ENCODE results near the gene RASA4B. TPM values are rescaled to one million over a fixed set of nuclear protein-coding genes. Genes with fewer than 3 reads are reported as not detected.

The RASA4B gene
- total RNA-seq, 1 experiment from 2014 or later, result 0.76 TPM

- DNase-seq, result peak; percentile 71
- no peak overlapping the region for H3K27ac Mint-ChIP-seq (ENCODE audit: unreplicated experiment)
- TF ChIP-seq CTCF (IDR thresholded peaks at IDR 0.05; ENCODE audit: unreplicated experiment), result no peak
- BruUV-seq (replicated peaks), result no TSS peak
- H3K4me1 Mint-ChIP-seq (ENCODE audit: low read depth, unreplicated experiment), result no peaks in the 10 kb centered on the region
- intact Hi-C loops (cut with micrococcal nuclease; ENCODE audit: unreplicated experiment), result no loop called here
- H3K9me3 Mint-ChIP-seq (ENCODE audit: low read depth, unreplicated experiment), result no peaks in the 10 kb centered on the region
- CTCF ChIA-PET, result no interaction called here
- H3K4me3 Mint-ChIP-seq (ENCODE audit: low read depth, unreplicated experiment), result no peak overlapping the region
- no peaks in the 10 kb centered on the region for H3K27me3 Mint-ChIP-seq (ENCODE audit: unreplicated experiment)
- H3K36me3 Mint-ChIP-seq (ENCODE audit: insufficient read depth, unreplicated experiment), result peaks cover 3% of the 10 kb centered on the region
These were observed 77.4 kb downstream of the RASA4B start for GRCh38 chr7:102439963-102440795.

- Mint-ChIP-seq H3K36me3 (ENCODE audit: insufficient read depth, unreplicated experiment) (peaks cover 14% of the 10 kb centered on the region), H3K4me1 (ENCODE audit: low read depth, unreplicated experiment) (peaks cover 8% of the 10 kb centered on the region), H3K4me3 (ENCODE audit: low read depth, unreplicated experiment) (no peak overlapping the region), H3K27me3 (ENCODE audit: unreplicated experiment) (no peaks in the 10 kb centered on the region), H3K27ac (ENCODE audit: unreplicated experiment) (no peak overlapping the region), H3K9me3 (ENCODE audit: low read depth, unreplicated experiment) (no peaks in the 10 kb centered on the region)
- TSS peak; percentile 14 for BruUV-seq (replicated peaks)
- CTCF ChIA-PET, result interaction anchor here (0.7 kb wide), 2 partner anchors 19 to 158 kb away, joined by 5 to 7 read pairs; no protein-coding TSS in a partner anchor
- TF ChIP-seq CTCF (IDR thresholded peaks at IDR 0.05; ENCODE audit: unreplicated experiment), result no peak
- intact Hi-C loops (cut with micrococcal nuclease; ENCODE audit: unreplicated experiment), result no loop called here
- DNase-seq, result no peak
These were observed 81.5 kb downstream of the RASA4B start for GRCh38 chr7:102436118-102436517.

GRCh38 chr7:102434039-102434486, 83.5 kb downstream of the RASA4B start:
- DNase-seq, result peak; percentile 4
- intact Hi-C loops (cut with micrococcal nuclease; ENCODE audit: unreplicated experiment), result no loop called here
- CTCF ChIA-PET, result interaction anchor here (0.6 to 0.7 kb wide), 2 partner anchors 20 to 784 kb away, joined by 4 to 7 read pairs; no protein-coding TSS in a partner anchor
- peaks cover 8% of the 10 kb centered on the region for H3K4me1 Mint-ChIP-seq (ENCODE audit: low read depth, unreplicated experiment)
- no peak for TF ChIP-seq CTCF (IDR thresholded peaks at IDR 0.05; ENCODE audit: unreplicated experiment)
- no peaks in the 10 kb centered on the region for H3K9me3 Mint-ChIP-seq (ENCODE audit: low read depth, unreplicated experiment)
- no TSS peak for BruUV-seq (replicated peaks)
- no peaks in the 10 kb centered on the region for H3K27me3 Mint-ChIP-seq (ENCODE audit: unreplicated experiment)
- peak overlapping the region; percentile 61 for H3K27ac Mint-ChIP-seq (ENCODE audit: unreplicated experiment)
- peak overlapping the region; percentile 66 for H3K4me3 Mint-ChIP-seq (ENCODE audit: low read depth, unreplicated experiment)
- peaks cover 20% of the 10 kb centered on the region for H3K36me3 Mint-ChIP-seq (ENCODE audit: insufficient read depth, unreplicated experiment)

- Mint-ChIP-seq H3K27ac (ENCODE audit: unreplicated experiment) (peak within 1 kb of the TSS; percentile 61), H3K36me3 (ENCODE audit: insufficient read depth, unreplicated experiment) (peaks cover 20% of the 10 kb centered on the region), H3K9me3 (ENCODE audit: low read depth, unreplicated experiment) (no peaks in the 10 kb centered on the region), H3K4me1 (ENCODE audit: low read depth, unreplicated experiment) (peaks cover 8% of the 10 kb centered on the region), H3K27me3 (ENCODE audit: unreplicated experiment) (no peaks in the 10 kb centered on the region), H3K4me3 (ENCODE audit: low read depth, unreplicated experiment) (peak within 1 kb of the TSS; percentile 66)
- peak; percentile 76 for DNase-seq
- intact Hi-C loops (cut with micrococcal nuclease; ENCODE audit: unreplicated experiment), result no loop called here
- CTCF ChIA-PET, result interaction anchor here (0.6 to 0.7 kb wide), 2 partner anchors 21 to 784 kb away, joined by 4 to 7 read pairs; no protein-coding TSS in a partner anchor
- no peak for TF ChIP-seq CTCF (IDR thresholded peaks at IDR 0.05; ENCODE audit: unreplicated experiment)
- BruUV-seq (replicated peaks), result no TSS peak
These were observed 84.1 kb downstream of the RASA4B start, which contains the start of gene ORAI2 for GRCh38 chr7:102433219-102434038. TSS of gene ORAI2 (plus strand) at chr7:102433575. CDS start at chr7:102438957, 5,382 bp downstream.

Data from Calu3 (cell line).